ENCODE results near the gene DIP2B. TPM values are rescaled to one million over a fixed set of nuclear protein-coding genes. Genes with fewer than 3 reads are reported as not detected.

DIP2B gene
- total and polyA plus RNA-seq, 2 of the 13 experiments (the other 11 are each of a cell fraction or from before 2014, with no cell fraction given) = 32.1 to 35.8 TPM

DNA sequence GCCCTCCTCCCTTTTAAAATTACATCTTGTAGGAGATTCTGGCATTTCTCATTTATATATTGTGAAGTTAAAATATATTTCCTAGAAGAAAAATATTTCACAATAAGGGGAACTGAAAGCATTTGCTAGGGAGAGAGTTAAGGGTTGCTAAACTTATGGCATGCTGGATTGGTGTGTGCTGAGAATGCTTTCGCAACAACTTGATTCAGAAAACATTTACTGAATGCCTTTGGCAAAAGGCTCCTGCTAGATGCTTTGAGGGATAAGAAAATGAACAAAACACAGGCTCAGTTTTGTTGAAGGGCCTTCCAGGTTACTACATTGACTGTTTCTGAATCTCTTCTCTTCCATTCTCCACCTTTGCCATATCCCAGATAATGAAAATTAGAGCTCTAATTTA is 67.5 kb downstream of the DIP2B start (continued):
- TF ChIP-seq FOXO1 (CRISPR knock-in tag; IDR thresholded peaks at IDR 0.05) (0 out of 2 replicates have a peak, but pooled peaks have one; percentile 17), EZH2 (conservative IDR thresholded peaks at IDR 0.05; ENCODE audit: low read depth, low read length) (no peak), ZNF737 (CRISPR knock-in tag; IDR thresholded peaks at IDR 0.05; ENCODE audit: borderline replicate concordance) (no peak), ZNF274 (CRISPR knock-in tag; IDR thresholded peaks at IDR 0.05) (no peak), HES4 (CRISPR knock-in tag; IDR thresholded peaks at IDR 0.05; ENCODE audit: borderline replicate concordance) (no peak), RFX3 (CRISPR knock-in tag; IDR thresholded peaks at IDR 0.05) (no peak), NR2F6 (IDR thresholded peaks at IDR 0.05) (no peak), NR2F6 (CRISPR knock-in tag; IDR thresholded peaks at IDR 0.05) (peak; percentile 38; the same call in 1 of the 2 replicates), HMG20A (CRISPR knock-in tag; IDR thresholded peaks at IDR 0.05; ENCODE audit: borderline replicate concordance) (peak; percentile 47; the same call in 1 of the 2 replicates), FOXA1 (IDR thresholded peaks at IDR 0.05) (no peak), FOXA1 (CRISPR knock-in tag; IDR thresholded peaks at IDR 0.05) (0 out of 2 replicates have a peak, but pooled peaks have one; percentile 11), ZNF607 (CRISPR knock-in tag; IDR thresholded peaks at IDR 0.05; ENCODE audit: borderline replicate concordance) (no peak), TARDBP (CRISPR knock-in tag; IDR thresholded peaks at IDR 0.05) (peak; percentile 49; the same call in 1 of the 2 replicates), BCL6 (CRISPR knock-in tag; IDR thresholded peaks at IDR 0.05) (peak; percentile 95), ELF3 (CRISPR knock-in tag; IDR thresholded peaks at IDR 0.05) (peak; percentile 52; the same call in 1 of the 2 replicates), GFI1 (CRISPR knock-in tag; IDR thresholded peaks at IDR 0.05; ENCODE audit: borderline replicate concordance) (0 out of 2 replicates have a peak, but pooled peaks have one; percentile 15), MTA1 (CRISPR knock-in tag; IDR thresholded peaks at IDR 0.05; ENCODE audit: borderline replicate concordance) (no peak), SOX6 (IDR thresholded peaks at IDR 0.05) (no peak), SOX6 (CRISPR knock-in tag; IDR thresholded peaks at IDR 0.05) (peak; percentile 71), KMT2A (CRISPR knock-in tag; IDR thresholded peaks at IDR 0.05) (0 out of 2 replicates have a peak, but pooled peaks have one; percentile 29), FOSL2 (CRISPR knock-in tag; IDR thresholded peaks at IDR 0.05) (peak; percentile 37; the same call in 1 of the 2 replicates), NFYB (CRISPR knock-in tag; IDR thresholded peaks at IDR 0.05) (no peak), TBX3 (IDR thresholded peaks at IDR 0.05; ENCODE audit: borderline replicate concordance) (no peak)
- TF ChIP-seq, protein P1, sequence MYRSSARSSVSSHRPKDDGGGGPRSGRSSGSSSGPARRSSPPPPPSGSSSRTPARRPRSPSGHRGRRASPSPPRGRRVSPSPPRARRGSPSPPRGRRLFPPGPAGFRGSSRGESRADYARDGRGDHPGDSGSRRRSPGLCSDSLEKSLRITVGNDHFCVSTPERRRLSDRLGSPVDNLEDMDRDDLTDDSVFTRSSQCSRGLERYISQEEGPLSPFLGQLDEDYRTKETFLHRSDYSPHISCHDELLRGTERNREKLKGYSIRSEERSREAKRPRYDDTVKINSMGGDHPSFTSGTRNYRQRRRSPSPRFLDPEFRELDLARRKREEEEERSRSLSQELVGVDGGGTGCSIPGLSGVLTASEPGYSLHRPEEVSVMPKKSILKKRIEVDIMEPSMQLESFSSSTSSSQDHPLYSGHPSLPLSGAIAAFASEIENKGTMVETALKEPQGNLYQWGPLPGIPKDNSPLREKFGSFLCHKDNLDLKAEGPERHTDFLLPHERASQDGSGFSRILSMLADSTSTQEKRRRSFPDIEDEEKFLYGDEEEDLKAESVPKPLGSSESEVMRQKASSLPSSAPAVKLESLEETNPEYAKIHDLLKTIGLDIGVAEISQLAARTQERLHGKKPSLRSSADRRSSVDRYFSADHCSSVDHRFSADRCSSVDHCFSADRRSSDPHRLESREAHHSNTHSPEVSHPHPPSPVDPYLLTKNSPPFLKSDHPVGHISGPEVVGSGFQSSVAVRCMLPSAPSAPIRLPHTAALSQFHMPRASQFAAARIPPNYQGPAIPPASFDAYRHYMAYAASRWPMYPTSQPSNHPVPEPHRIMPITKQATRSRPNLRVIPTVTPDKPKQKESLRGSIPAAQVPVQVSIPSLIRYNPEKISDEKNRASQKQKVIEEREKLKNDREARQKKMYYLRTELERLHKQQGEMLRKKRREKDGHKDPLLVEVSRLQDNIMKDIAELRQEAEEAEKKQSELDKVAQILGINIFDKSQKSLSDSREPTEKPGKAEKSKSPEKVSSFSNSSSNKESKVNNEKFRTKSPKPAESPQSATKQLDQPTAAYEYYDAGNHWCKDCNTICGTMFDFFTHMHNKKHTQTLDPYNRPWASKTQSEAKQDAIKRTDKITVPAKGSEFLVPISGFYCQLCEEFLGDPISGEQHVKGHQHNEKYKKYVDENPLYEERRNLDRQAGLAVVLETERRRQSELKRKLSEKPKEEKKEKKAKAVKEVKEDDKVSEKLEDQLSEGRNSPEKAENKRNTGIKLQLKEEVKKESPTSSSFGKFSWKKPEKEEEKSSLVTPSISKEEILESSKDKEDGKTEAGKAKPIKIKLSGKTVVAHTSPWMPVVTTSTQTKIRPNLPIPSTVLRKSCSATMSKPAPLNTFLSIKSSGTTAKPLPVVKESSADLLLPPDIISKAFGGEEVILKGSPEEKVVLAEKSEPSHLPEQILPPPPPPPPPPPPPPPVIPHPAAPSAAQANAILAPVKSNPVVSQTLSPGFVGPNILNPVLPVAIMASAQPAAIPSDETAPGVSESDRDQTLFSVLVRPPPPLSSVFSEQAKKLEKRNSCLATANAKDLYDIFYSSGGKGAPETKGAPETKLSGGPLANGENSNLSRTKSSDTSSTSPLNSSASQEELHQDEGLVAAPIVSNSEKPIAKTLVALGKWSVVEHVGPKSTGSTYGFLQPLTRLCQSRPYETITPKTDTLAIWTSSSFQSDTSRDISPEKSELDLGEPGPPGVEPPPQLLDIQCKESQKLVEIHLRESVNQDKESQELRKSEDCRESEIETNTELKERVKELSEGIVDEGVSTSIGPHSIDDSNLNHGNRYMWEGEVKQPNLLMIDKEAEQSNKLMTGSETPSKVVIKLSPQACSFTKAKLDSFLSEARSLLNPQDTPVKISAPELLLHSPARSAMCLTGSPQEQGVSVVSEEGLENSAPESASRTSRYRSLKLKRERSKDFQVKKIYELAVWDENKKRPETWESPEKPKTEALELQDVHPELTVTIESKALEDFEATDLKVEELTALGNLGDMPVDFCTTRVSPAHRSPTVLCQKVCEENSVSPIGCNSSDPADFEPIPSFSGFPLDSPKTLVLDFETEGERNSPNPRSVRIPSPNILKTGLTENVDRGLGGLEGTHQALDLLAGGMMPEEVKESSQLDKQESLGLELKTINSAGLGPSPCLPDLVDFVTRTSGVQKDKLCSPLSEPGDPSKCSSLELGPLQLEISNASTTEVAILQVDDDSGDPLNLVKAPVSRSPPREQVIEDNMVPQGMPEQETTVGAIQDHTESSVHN (CRISPR knock-in tag; IDR thresholded peaks at IDR 0.05) = no peak
- TF ChIP-seq, protein P2, sequence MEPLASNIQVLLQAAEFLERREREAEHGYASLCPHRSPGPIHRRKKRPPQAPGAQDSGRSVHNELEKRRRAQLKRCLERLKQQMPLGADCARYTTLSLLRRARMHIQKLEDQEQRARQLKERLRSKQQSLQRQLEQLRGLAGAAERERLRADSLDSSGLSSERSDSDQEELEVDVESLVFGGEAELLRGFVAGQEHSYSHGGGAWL (CRISPR knock-in tag; IDR thresholded peaks at IDR 0.05) = no peak
- TF ChIP-seq, protein P3, sequence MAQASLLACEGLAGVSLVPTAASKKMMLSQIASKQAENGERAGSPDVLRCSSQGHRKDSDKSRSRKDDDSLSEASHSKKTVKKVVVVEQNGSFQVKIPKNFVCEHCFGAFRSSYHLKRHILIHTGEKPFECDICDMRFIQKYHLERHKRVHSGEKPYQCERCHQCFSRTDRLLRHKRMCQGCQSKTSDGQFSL (CRISPR knock-in tag; IDR thresholded peaks at IDR 0.05) = no peak
